Heart left ventricle (tissue), 13 donors: ENCODE measurements around the gene ZNF337.
"Not testable (repeated sequence)": the region's sequence is repeated elsewhere in the genome, so short reads cannot be mapped to it uniquely, and the experiment has no call there.

Experiments used
- POLR2A ChIP-seq, 2 donors: fragments of 450-650 bp; IDR thresholded peaks; one replicate each; pipeline ENCODE4 v1.6.1; 2017; ENCODE audit warnings: antibody characterized with exemption in 2 of 2, mild to moderate bottlenecking in 2 of 2, moderate library complexity in 2 of 2
- TF ChIP-seq, protein P1 (sequence below), 12 donors: fragments of 200-600 bp; sonication (generic) in 4 of 12; IDR thresholded peaks; one replicate each; pipeline versions ENCODE4 v1.5.0 to v1.8.0; 2018 to 2022; ENCODE audit warnings: antibody characterized with exemption in 12 of 12, mild to moderate bottlenecking in 5 of 12
- donor health status: ischemic (EF 13 %, LVEDD 7.1; RV severe dilation, severe dysfunction).
- donor health status: DM: no; HTN: yes; CAD: no.
- donor health status: DM: no; HTN: no; CAD: no.
- donor health status: ischemic (EF 25% LVEDD 6.9; RV normal size, moderate dysfunction).
- donor health status: ischemic (EF 25% LVEDD 5.7; RV mildly dilated, moderate dysfunction).
- donor health status: ischemic (EF 35%, LVEDD 5.7; RV mildly dilated, moderate dysfunction).
- donor health status: nonischemic (EF 11% LVEDD 7.7; RV severe dilation, severe dysfunction).
- donor health status: DM: yes; HTN: yes; CAD: no.
- donor health status: PGD.
- donor health status: ischemic (EF 29% LVEDD 5.4; RV normal size, mild dysfunction).
- donor health status: nonischemic (EF 23%, LVEDD 6.1; RV moderate dilation, normal function).

DNA sequence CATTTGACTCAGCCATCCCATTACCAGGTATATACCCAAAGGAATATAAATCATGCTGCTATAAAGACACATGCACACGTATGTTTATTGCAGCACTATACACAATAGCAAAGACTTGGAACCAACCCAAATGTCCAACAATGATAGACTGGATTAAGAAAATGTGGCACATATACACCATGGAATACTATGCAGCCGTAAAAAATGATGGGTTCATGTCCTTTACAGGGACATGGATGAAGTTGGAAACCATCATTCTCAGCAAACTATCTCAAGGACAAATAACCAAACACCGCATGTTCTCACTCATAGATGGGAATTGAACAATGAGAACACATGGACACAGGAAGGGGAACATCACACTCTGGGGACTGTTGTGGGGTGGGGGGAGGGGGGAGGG, 12.8 kb downstream of the ZNF337 start:
- TF ChIP-seq, protein P1, sequence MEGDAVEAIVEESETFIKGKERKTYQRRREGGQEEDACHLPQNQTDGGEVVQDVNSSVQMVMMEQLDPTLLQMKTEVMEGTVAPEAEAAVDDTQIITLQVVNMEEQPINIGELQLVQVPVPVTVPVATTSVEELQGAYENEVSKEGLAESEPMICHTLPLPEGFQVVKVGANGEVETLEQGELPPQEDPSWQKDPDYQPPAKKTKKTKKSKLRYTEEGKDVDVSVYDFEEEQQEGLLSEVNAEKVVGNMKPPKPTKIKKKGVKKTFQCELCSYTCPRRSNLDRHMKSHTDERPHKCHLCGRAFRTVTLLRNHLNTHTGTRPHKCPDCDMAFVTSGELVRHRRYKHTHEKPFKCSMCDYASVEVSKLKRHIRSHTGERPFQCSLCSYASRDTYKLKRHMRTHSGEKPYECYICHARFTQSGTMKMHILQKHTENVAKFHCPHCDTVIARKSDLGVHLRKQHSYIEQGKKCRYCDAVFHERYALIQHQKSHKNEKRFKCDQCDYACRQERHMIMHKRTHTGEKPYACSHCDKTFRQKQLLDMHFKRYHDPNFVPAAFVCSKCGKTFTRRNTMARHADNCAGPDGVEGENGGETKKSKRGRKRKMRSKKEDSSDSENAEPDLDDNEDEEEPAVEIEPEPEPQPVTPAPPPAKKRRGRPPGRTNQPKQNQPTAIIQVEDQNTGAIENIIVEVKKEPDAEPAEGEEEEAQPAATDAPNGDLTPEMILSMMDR (IDR thresholded peaks at IDR 0.05) = not testable (repeated sequence)
- TF ChIP-seq POLR2A (IDR thresholded peaks at IDR 0.05) = not testable (repeated sequence)
